ENCODE measurements around the gene DMRT3.

The DMRT3 gene

DNA sequence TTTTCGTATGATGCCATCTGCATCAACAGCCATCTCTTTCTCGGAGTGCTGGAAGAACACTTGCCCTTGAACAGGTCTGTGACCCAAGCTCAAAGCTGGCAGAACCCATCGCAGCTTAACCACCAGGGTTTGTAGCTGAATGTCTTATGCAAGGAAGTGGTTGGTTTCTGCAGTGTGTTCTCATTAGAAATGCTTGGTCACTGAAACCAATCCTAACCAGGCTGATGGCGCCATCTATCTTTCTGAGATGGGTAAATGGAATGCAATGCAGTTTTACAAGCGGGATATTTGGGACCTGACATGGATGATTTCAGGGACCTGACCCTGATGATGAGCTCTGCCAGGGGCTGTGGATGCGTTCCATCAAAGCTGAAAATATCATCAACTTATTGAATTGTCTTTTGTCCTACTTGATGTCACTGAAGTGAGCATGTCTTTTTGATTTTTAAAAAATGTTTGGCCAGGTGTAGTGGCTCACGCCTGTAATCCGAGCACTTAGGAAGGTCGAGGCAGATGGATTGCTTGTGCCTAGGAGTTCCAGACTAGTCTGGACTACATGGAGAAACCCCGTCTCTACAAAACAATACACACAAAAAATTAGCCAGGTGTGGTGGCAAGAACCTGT, 28.7 kb downstream of the DMRT3 start:
- TF ChIP-seq SIN3A (IDR thresholded peaks at IDR 0.05; ENCODE audit: borderline replicate concordance, insufficient read depth, low read length), result no peak
- TF ChIP-seq TAF1 (IDR thresholded peaks at IDR 0.05; ENCODE audit: borderline replicate concordance, insufficient read depth, low read length), result no peak
- no peak for TF ChIP-seq FOXP2 (optimal IDR thresholded peaks at IDR 0.05; ENCODE audit: borderline replicate concordance, extremely low read depth, extremely low read length, insufficient read depth)
- no peak for TF ChIP-seq POLR2AphosphoS5 (IDR thresholded peaks at IDR 0.05; ENCODE audit: low read depth, low read length)
- TF ChIP-seq, protein P1, sequence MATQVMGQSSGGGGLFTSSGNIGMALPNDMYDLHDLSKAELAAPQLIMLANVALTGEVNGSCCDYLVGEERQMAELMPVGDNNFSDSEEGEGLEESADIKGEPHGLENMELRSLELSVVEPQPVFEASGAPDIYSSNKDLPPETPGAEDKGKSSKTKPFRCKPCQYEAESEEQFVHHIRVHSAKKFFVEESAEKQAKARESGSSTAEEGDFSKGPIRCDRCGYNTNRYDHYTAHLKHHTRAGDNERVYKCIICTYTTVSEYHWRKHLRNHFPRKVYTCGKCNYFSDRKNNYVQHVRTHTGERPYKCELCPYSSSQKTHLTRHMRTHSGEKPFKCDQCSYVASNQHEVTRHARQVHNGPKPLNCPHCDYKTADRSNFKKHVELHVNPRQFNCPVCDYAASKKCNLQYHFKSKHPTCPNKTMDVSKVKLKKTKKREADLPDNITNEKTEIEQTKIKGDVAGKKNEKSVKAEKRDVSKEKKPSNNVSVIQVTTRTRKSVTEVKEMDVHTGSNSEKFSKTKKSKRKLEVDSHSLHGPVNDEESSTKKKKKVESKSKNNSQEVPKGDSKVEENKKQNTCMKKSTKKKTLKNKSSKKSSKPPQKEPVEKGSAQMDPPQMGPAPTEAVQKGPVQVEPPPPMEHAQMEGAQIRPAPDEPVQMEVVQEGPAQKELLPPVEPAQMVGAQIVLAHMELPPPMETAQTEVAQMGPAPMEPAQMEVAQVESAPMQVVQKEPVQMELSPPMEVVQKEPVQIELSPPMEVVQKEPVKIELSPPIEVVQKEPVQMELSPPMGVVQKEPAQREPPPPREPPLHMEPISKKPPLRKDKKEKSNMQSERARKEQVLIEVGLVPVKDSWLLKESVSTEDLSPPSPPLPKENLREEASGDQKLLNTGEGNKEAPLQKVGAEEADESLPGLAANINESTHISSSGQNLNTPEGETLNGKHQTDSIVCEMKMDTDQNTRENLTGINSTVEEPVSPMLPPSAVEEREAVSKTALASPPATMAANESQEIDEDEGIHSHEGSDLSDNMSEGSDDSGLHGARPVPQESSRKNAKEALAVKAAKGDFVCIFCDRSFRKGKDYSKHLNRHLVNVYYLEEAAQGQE (IDR thresholded peaks at IDR 0.05; ENCODE audit: insufficient read depth in 1 of 2, low read depth in 2 of 2, low read length in 2 of 2), result no peak

DNA sequence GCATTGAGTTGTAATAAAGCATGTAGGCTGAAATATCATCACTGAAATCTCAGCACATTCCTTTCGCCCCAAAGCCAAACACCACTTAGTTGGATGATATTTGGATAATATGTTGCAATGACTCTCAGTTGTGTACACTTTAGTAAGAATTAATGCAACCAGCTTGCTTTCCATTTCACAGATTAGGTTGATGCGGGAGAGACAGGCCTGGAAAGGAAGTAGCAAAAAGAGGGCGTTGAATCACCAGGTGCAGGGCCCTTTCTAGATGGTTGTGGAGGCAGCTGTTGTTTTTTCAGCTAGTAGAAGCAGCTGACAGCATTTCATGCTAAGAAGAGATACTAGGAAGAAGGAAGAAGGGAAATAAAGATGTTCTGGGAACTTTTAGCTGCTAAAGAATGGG, 30.9 kb downstream of the DMRT3 start:
- TF ChIP-seq FOXP2 (optimal IDR thresholded peaks at IDR 0.05; ENCODE audit: borderline replicate concordance, extremely low read depth, extremely low read length, insufficient read depth) (no peak), TAF1 (IDR thresholded peaks at IDR 0.05; ENCODE audit: borderline replicate concordance, insufficient read depth, low read length) (no peak), SIN3A (IDR thresholded peaks at IDR 0.05; ENCODE audit: borderline replicate concordance, insufficient read depth, low read length) (no peak), POLR2AphosphoS5 (IDR thresholded peaks at IDR 0.05; ENCODE audit: low read depth, low read length) (no peak)
- TF ChIP-seq, protein P1 (IDR thresholded peaks at IDR 0.05; ENCODE audit: insufficient read depth in 1 of 2, low read depth in 2 of 2, low read length in 2 of 2), result no peak

DNA sequence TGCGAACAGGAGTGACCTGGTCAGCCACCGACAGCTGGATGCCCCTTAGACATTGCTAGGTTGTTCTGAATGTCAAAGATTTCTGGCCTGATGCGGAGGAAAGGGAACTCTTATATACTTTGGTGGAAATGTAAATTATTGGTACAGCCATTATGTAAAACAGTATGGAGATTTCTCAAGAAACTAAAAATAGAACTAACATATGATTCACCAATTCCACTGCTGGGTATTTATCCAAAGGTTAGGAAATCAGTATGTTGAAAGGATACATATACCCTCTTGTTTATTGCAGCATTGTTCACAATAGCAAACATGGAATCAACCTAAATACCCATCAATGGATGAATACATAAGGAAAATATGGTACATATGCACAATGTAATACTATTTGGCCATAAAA, 31.8 kb downstream of the DMRT3 start:
- TF ChIP-seq FOXP2 (optimal IDR thresholded peaks at IDR 0.05; ENCODE audit: borderline replicate concordance, extremely low read depth, extremely low read length, insufficient read depth), result no peak
- TF ChIP-seq, protein P1 (IDR thresholded peaks at IDR 0.05; ENCODE audit: insufficient read depth in 1 of 2, low read depth in 2 of 2, low read length in 2 of 2), result no peak
- no peak for TF ChIP-seq TAF1 (IDR thresholded peaks at IDR 0.05; ENCODE audit: borderline replicate concordance, insufficient read depth, low read length)
- no peak for TF ChIP-seq SIN3A (IDR thresholded peaks at IDR 0.05; ENCODE audit: borderline replicate concordance, insufficient read depth, low read length)
- TF ChIP-seq POLR2AphosphoS5 (IDR thresholded peaks at IDR 0.05; ENCODE audit: low read depth, low read length), result no peak

DNA sequence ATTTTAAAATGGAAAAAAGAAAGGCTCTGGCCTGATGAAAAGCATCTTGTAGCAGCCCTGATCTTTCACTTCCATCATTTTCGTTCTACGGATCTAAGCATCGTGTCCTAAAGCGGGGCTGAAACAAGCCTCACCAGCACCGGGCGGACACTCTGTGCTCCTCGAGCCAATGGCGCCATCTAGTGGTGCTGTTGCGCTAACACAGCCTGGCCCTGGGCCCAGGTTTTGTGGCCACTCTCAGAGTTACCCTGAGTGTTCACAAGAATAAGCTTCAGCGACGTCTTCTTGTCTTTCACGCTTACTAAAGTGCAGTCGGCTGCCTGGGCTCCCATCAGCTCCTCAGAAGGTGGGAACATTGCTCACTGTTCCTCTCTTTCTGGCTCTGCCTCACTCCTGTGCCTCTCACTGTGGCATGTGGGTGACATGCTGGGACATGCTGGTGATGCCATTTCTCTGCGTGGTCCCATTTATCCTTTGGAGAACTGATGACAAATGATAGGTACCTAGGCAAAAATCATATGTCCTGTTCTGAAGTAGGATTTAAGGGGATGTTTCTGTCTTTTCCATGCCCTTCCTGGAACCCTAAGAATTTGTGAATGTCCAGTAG, 32.7 kb downstream of the DMRT3 start:
- TF ChIP-seq SIN3A (IDR thresholded peaks at IDR 0.05; ENCODE audit: borderline replicate concordance, insufficient read depth, low read length) (no peak), TAF1 (IDR thresholded peaks at IDR 0.05; ENCODE audit: borderline replicate concordance, insufficient read depth, low read length) (no peak), POLR2AphosphoS5 (IDR thresholded peaks at IDR 0.05; ENCODE audit: low read depth, low read length) (no peak), FOXP2 (optimal IDR thresholded peaks at IDR 0.05; ENCODE audit: borderline replicate concordance, extremely low read depth, extremely low read length, insufficient read depth) (no peak)
- TF ChIP-seq, protein P1 (IDR thresholded peaks at IDR 0.05; ENCODE audit: insufficient read depth in 1 of 2, low read depth in 2 of 2, low read length in 2 of 2), result no peak
